Neutrophil (primary cell): ENCODE measurements around the gene PAX5.

Experiments
- H3K27ac ChIP-seq: fragments of 200-600 bp; sonication (generic); 2 replicates; pipeline ENCODE4 v1.5.1; 2016; ENCODE audit warnings: mild to moderate bottlenecking, moderate library complexity
- H3K27me3 ChIP-seq: fragments of 200-600 bp; sonication (generic); 2 replicates; pipeline ENCODE4 v1.6.0; 2016; ENCODE audit warnings: mild to moderate bottlenecking
- H3K36me3 ChIP-seq: fragments of 200-600 bp; sonication (generic); 2 replicates; pipeline ENCODE4 v1.5.1; 2017
- H3K4me1 ChIP-seq, 2 experiments: fragments of 200-600 bp in 1 of 2; sonication (generic) in 1 of 2; 1 replicate in 1 of 2; 2 replicates in 1 of 2; pipeline versions ENCODE4 v1.5.1 to v1.6.1; 2013 to 2016; ENCODE audit warnings: low read depth in 1 of 2, low read length in 1 of 2, mild to moderate bottlenecking in 1 of 2, moderate library complexity in 1 of 2; ENCODE audit not compliant: control insufficient read depth in 1 of 2, insufficient read depth in 1 of 2
- H3K4me3 ChIP-seq, 2 experiments: fragments of 200-600 bp in 1 of 2; sonication (generic) in 1 of 2; 1 replicate in 1 of 2; 2 replicates in 1 of 2; pipeline ENCODE4 v1.5.1; 2013 to 2016; ENCODE audit warnings: low read depth in 1 of 2, low read length in 1 of 2, mild to moderate bottlenecking in 1 of 2, moderate library complexity in 1 of 2
- H3K9me3 ChIP-seq: fragments of 200-600 bp; sonication (generic); 2 replicates; pipeline ENCODE4 v1.5.1; 2016
- TF ChIP-seq, protein P1 (sequence below): fragments of 200-600 bp; sonication (generic); IDR thresholded peaks from 2 replicates; pipeline ENCODE4 v1.5.1; 2016; ENCODE audit warnings: antibody characterized with exemption

The PAX5 gene

DNA sequence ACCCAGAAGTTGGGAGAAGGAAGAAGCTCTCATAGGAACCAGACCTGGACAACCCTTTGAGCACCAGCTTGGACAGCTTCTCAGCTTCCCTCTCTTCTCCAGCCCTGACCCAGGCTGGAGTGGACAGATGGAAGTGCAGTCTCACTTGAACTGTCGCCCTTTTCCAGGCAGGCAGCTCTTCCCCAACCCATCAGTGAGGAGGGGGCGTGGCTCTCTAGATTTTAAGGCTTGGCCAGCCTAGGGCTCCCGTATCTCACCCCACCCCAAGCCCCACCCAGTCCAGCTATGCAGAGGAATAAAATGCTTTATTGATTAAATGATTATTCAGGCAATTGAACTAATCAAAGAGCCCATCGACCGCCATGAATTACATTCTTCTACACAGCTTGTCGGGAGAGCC, 2.2 kb downstream of the PAX5 start:
- no peaks in the 10 kb centered on the region for H3K9me3 ChIP-seq

DNA sequence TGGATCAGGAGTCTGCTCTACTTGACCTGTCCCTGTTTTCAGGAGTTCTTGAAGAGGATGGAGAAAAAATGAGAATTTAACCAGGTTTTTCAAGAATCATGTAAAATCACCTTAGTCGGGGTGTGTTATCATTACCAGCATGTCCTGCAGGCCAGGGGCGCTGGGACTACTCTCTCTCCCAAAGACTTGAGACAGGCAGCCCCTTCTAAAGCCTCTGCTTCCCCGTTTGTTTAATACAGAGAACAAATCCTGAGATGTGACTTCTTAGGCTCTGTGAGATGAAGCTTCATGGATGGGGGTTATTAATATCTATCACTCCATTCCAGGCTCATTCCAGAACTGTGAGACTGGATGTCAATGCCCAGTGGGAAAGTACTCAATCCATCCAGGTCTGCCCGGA, 3.0 kb downstream of the PAX5 start:
- Histone ChIP-seq H3K4me3 (no peak overlapping the region), H3K4me1 (peaks cover 28 to 37% of the 10 kb centered on the region in 2 experiments), H3K9me3 (no peaks in the 10 kb centered on the region), H3K36me3 (no peaks in the 10 kb centered on the region), H3K27ac (no peak overlapping the region), H3K27me3 (peaks cover 100% of the 10 kb centered on the region)
- TF ChIP-seq, protein P1, sequence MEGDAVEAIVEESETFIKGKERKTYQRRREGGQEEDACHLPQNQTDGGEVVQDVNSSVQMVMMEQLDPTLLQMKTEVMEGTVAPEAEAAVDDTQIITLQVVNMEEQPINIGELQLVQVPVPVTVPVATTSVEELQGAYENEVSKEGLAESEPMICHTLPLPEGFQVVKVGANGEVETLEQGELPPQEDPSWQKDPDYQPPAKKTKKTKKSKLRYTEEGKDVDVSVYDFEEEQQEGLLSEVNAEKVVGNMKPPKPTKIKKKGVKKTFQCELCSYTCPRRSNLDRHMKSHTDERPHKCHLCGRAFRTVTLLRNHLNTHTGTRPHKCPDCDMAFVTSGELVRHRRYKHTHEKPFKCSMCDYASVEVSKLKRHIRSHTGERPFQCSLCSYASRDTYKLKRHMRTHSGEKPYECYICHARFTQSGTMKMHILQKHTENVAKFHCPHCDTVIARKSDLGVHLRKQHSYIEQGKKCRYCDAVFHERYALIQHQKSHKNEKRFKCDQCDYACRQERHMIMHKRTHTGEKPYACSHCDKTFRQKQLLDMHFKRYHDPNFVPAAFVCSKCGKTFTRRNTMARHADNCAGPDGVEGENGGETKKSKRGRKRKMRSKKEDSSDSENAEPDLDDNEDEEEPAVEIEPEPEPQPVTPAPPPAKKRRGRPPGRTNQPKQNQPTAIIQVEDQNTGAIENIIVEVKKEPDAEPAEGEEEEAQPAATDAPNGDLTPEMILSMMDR = no peak

More for the DNA sequence above, 2.2 kb downstream of the PAX5 start:
- H3K36me3 ChIP-seq = no peaks in the 10 kb centered on the region
- H3K4me1 ChIP-seq = peaks cover 33 to 39% of the 10 kb centered on the region in 2 experiments
- H3K27me3 ChIP-seq = peaks cover 100% of the 10 kb centered on the region
- TF ChIP-seq, protein P1 = no peak
- no peak overlapping the region for H3K27ac ChIP-seq
- no peak overlapping the region for H3K4me3 ChIP-seq

- no peak overlapping the region for H3K27ac ChIP-seq
- no peaks in the 10 kb centered on the region for H3K36me3 ChIP-seq
- no peak overlapping the region for H3K4me3 ChIP-seq
- peaks cover 100% of the 10 kb centered on the region for H3K27me3 ChIP-seq
- TF ChIP-seq, protein P1 = no peak
- H3K4me1 ChIP-seq = peaks cover 26 to 39% of the 10 kb centered on the region in 2 experiments
- H3K9me3 ChIP-seq = no peaks in the 10 kb centered on the region
These were observed 3.5 kb downstream of the PAX5 start for GRCh38 chr9:37030611-37030939.

- no peaks in the 10 kb centered on the region for H3K9me3 ChIP-seq
- no peaks in the 10 kb centered on the region for H3K36me3 ChIP-seq
- H3K27me3 ChIP-seq = peaks cover 100% of the 10 kb centered on the region
- H3K4me1 ChIP-seq = peaks cover 23 to 39% of the 10 kb centered on the region in 2 experiments
- no peak overlapping the region for H3K27ac ChIP-seq
- H3K4me3 ChIP-seq = no peak overlapping the region
- TF ChIP-seq, protein P1 = no peak
These were observed 4.1 kb downstream of the PAX5 start for GRCh38 chr9:37029776-37030610.

GRCh38 chr9:37029304-37029775, 4.7 kb downstream of the PAX5 start:
- Histone ChIP-seq H3K9me3 (no peaks in the 10 kb centered on the region), H3K36me3 (no peaks in the 10 kb centered on the region), H3K4me3 (no peak overlapping the region), H3K27me3 (peaks cover 100% of the 10 kb centered on the region), H3K4me1 (peaks cover 16 to 33% of the 10 kb centered on the region in 2 experiments), H3K27ac (no peak overlapping the region)
- TF ChIP-seq, protein P1 = no peak
